HepG2 (cell line): Measurements from ENCODE around the gene OR2F2.

Experiments
- CREB1 ChIP-seq, 2 experiments: fragments of 450-650 bp in 1 of 2; IDR thresholded peaks; 2 replicates each; pipeline ENCODE4 v1.6.1; 2016 to 2017; ENCODE audit warnings: control low read depth in 1 of 2, mild to moderate bottlenecking in 1 of 2, missing compliant biosample characterization in 1 of 2, missing genetic modification characterization in 1 of 2
- CTCF ChIP-seq: sonication (generic); formaldehyde crosslinking; IDR thresholded peaks from 2 replicates; pipeline ENCODE4 v1.5.0; 2020; ENCODE audit warnings: mild to moderate bottlenecking, missing genetic modification reagents, moderate library complexity
- HCFC1 ChIP-seq: fragments of 150-350 bp; IDR thresholded peaks from 2 replicates; pipeline ENCODE4 v1.6.1; 2014; ENCODE audit warnings: low read depth, low read length
- KDM2A ChIP-seq: sonication (generic); formaldehyde crosslinking; IDR thresholded peaks from 2 replicates; pipeline ENCODE4 v1.4.0; 2020; ENCODE audit warnings: low read depth, missing genetic modification reagents, borderline replicate concordance
- MAZ ChIP-seq, 2 experiments: sonication (generic) in 1 of 2; formaldehyde crosslinking in 1 of 2; IDR thresholded peaks; 2 replicates each; pipeline versions ENCODE4 v1.5.0 to v1.6.1; 2012 to 2020; ENCODE audit warnings: low read depth in 2 of 2, mild to moderate bottlenecking in 2 of 2, borderline replicate concordance in 1 of 2, improper control_type of control experiment in 1 of 2, low read length in 1 of 2, missing genetic modification reagents in 1 of 2, moderate library complexity in 1 of 2
- POLR2A ChIP-seq, 2 experiments: IDR thresholded peaks; 2 replicates each; pipeline ENCODE4 v1.6.1; 2011; ENCODE audit warnings: low read depth in 2 of 2, low read length in 2 of 2, mild to moderate bottlenecking in 1 of 2, moderate library complexity in 1 of 2; ENCODE audit not compliant: insufficient read depth in 1 of 2
- ZNF512 ChIP-seq: sonication (generic); formaldehyde crosslinking; IDR thresholded peaks from 2 replicates; pipeline ENCODE4 v1.4.0; 2020; ENCODE audit warnings: mild to moderate bottlenecking, missing genetic modification reagents
- ZNF784 ChIP-seq: sonication (generic); formaldehyde crosslinking; IDR thresholded peaks from 2 replicates; pipeline ENCODE4 v1.5.1; 2020; ENCODE audit warnings: missing genetic modification reagents, mild to moderate bottlenecking, borderline replicate concordance

- TF ChIP-seq POLR2A (IDR thresholded peaks at IDR 0.05; ENCODE audit: insufficient read depth in 1 of 2, low read depth in 2 of 2, low read length in 2 of 2): peak; percentile 63 to 84
- TF ChIP-seq CTCF: no peak
- TF ChIP-seq MAZ (IDR thresholded peaks at IDR 0.05; ENCODE audit: borderline replicate concordance, low read depth, low read length): no peak
- 0 out of 2 replicates have a peak, but pooled peaks have one; percentile 27 for TF ChIP-seq MAZ (CRISPR knock-in tag; IDR thresholded peaks at IDR 0.05; ENCODE audit: low read depth)
- no peak for TF ChIP-seq CREB1 (IDR thresholded peaks at IDR 0.05)
- peak; percentile 68 for TF ChIP-seq CREB1 (CRISPR knock-in tag; IDR thresholded peaks at IDR 0.05)
- TF ChIP-seq ZNF784 (CRISPR knock-in tag): no peak
- peak; percentile 65; the same call in 1 of the 2 replicates for TF ChIP-seq KDM2A (CRISPR knock-in tag)
- TF ChIP-seq HCFC1: no peak
- no peak for TF ChIP-seq ZNF512
Measured at GRCh38 chr7:143900230-143900766, 34.7 kb upstream of the OR2F2 start.
